HEK293 (cell line): ENCODE data around the gene UGT1A6.

ENCODE experiments used
- CTCF ChIA-PET: fragments of 350-600 bp; formaldehyde crosslinking; extraction: SDS; loops from one replicate; lab custom pipeline; 2021; ENCODE audit warnings: antibody characterized with exemption; lab: Yijun Ruan, JAX
- POLR2A ChIA-PET: fragments of 300-600 bp; formaldehyde crosslinking; extraction: SDS; loops from one replicate; lab custom pipeline; 2020; ENCODE audit warnings: antibody characterized with exemption, inconsistent platforms; lab: Yijun Ruan, JAX
- H3K27ac ChIP-seq: fragments of 200-500 bp; sonication (Bioruptor generic); 2 replicates; pipeline ENCODE4 v1.5.1; 2014; ENCODE audit warnings: low read depth, low read length, control low read depth, inconsistent platforms; ENCODE audit errors: extremely low read depth
- H3K36me3 ChIP-seq, 2 experiments: fragments of 200-500 bp in 1 of 2; sonication (Bioruptor generic) in 1 of 2; 1 replicate in 1 of 2; 2 replicates in 1 of 2; pipeline ENCODE4 v1.5.1; 2014 to 2017; ENCODE audit warnings: inconsistent platforms in 2 of 2, low read length in 2 of 2; ENCODE audit not compliant: control insufficient read depth in 2 of 2, insufficient read depth in 1 of 2
- H3K4me1 ChIP-seq: fragments of 200-500 bp; sonication (Bioruptor generic); 2 replicates; pipeline ENCODE4 v1.5.1; 2014; ENCODE audit warnings: mild to moderate bottlenecking, low read length, inconsistent platforms; ENCODE audit not compliant: control insufficient read depth, insufficient read depth
- H3K4me3 ChIP-seq: 2 replicates; pipeline ENCODE4 v1.5.1; 2011; ENCODE audit warnings: low read depth, mild to moderate bottlenecking, control low read depth, low read length, moderate library complexity
- H3K9me3 ChIP-seq: fragments of 200-500 bp; sonication (Bioruptor generic); 2 replicates; pipeline ENCODE4 v1.5.1; 2014; ENCODE audit warnings: low read depth, low read length, inconsistent platforms; ENCODE audit not compliant: control insufficient read depth, insufficient read depth
- ATF2 ChIP-seq: fragments of 450-650 bp; formaldehyde crosslinking; IDR thresholded peaks from 2 replicates; pipeline ENCODE4 v1.5.1; 2016; ENCODE audit warnings: missing biosample characterization, missing genetic modification characterization, low read depth
- BCL6B ChIP-seq: fragments of 450-650 bp; formaldehyde crosslinking; IDR thresholded peaks from 2 replicates; pipeline ENCODE4 v1.5.1; 2017; ENCODE audit warnings: missing biosample characterization, missing genetic modification characterization
- HOXC10 ChIP-seq: sonication (generic); formaldehyde crosslinking; IDR thresholded peaks from 2 replicates; pipeline ENCODE4 v1.8.1; 2023; ENCODE audit warnings: mild to moderate bottlenecking, missing genetic modification reagents
- KLF8 ChIP-seq: fragments of 450-650 bp; formaldehyde crosslinking; IDR thresholded peaks from 2 replicates; pipeline ENCODE4 v1.5.1; 2016; ENCODE audit warnings: missing biosample characterization, missing genetic modification characterization
- PRDM4 ChIP-seq: fragments of 450-650 bp; formaldehyde crosslinking; IDR thresholded peaks from 2 replicates; pipeline ENCODE4 v1.5.1; 2017; ENCODE audit warnings: missing biosample characterization, missing genetic modification characterization
- PRDM6 ChIP-seq: fragments of 450-650 bp; formaldehyde crosslinking; IDR thresholded peaks from 2 replicates; pipeline ENCODE4 v1.5.1; 2017; ENCODE audit warnings: missing biosample characterization, missing genetic modification characterization
- SALL2 ChIP-seq: fragments of 450-650 bp; formaldehyde crosslinking; IDR thresholded peaks from 2 replicates; pipeline ENCODE4 v1.5.0; 2017; ENCODE audit warnings: missing biosample characterization, mild to moderate bottlenecking, missing genetic modification characterization, borderline replicate concordance
- ZBTB21 ChIP-seq: fragments of 450-650 bp; formaldehyde crosslinking; IDR thresholded peaks from 2 replicates; pipeline ENCODE4 v1.5.1; 2017; ENCODE audit warnings: missing biosample characterization, missing genetic modification characterization
- ZFHX2 ChIP-seq: fragments of 450-650 bp; formaldehyde crosslinking; conservative IDR thresholded peaks from 2 replicates; pipeline ENCODE4 v1.5.1; 2016; ENCODE audit warnings: missing biosample characterization, missing genetic modification characterization
- ZFP41 ChIP-seq: fragments of 450-650 bp; formaldehyde crosslinking; IDR thresholded peaks from 2 replicates; pipeline ENCODE4 v1.5.1; 2016; ENCODE audit warnings: missing biosample characterization, missing genetic modification characterization, borderline replicate concordance
- ZFP69B ChIP-seq: fragments of 450-650 bp; formaldehyde crosslinking; IDR thresholded peaks from 2 replicates; pipeline ENCODE4 v1.5.1; 2016; ENCODE audit warnings: missing biosample characterization, missing genetic modification characterization
- ZIC2 ChIP-seq: fragments of 450-650 bp; formaldehyde crosslinking; IDR thresholded peaks from 2 replicates; pipeline ENCODE4 v1.5.1; 2016; ENCODE audit warnings: missing biosample characterization, missing genetic modification characterization
- ZNF114 ChIP-seq: fragments of 450-650 bp; formaldehyde crosslinking; IDR thresholded peaks from 2 replicates; pipeline ENCODE4 v1.5.0; 2017; ENCODE audit warnings: missing biosample characterization, missing genetic modification characterization
- ZNF169 ChIP-seq: fragments of 450-650 bp; formaldehyde crosslinking; IDR thresholded peaks from 2 replicates; pipeline ENCODE4 v1.5.1; 2016; ENCODE audit warnings: missing biosample characterization, missing genetic modification characterization
- ZNF174 ChIP-seq: fragments of 450-650 bp; formaldehyde crosslinking; IDR thresholded peaks from 2 replicates; pipeline ENCODE4 v1.5.0; 2017; ENCODE audit warnings: missing biosample characterization, mild to moderate bottlenecking, missing genetic modification characterization
- ZNF23 ChIP-seq: fragments of 450-650 bp; formaldehyde crosslinking; IDR thresholded peaks from 2 replicates; pipeline ENCODE4 v1.5.1; 2016; ENCODE audit warnings: missing biosample characterization, missing genetic modification characterization, borderline replicate concordance
- ZNF354C ChIP-seq: fragments of 450-650 bp; formaldehyde crosslinking; IDR thresholded peaks from 2 replicates; pipeline ENCODE4 v1.5.1; 2016; ENCODE audit warnings: missing biosample characterization, missing genetic modification characterization, low read depth, borderline replicate concordance
- ZNF391 ChIP-seq: fragments of 450-650 bp; formaldehyde crosslinking; IDR thresholded peaks from 2 replicates; pipeline ENCODE4 v1.5.1; 2016; ENCODE audit warnings: low read depth, missing biosample characterization, missing genetic modification characterization, borderline replicate concordance
- ZNF404 ChIP-seq: fragments of 450-650 bp; formaldehyde crosslinking; IDR thresholded peaks from 2 replicates; pipeline ENCODE4 v1.5.1; 2017; ENCODE audit warnings: missing biosample characterization, missing genetic modification characterization
- ZNF433 ChIP-seq: fragments of 450-650 bp; formaldehyde crosslinking; IDR thresholded peaks from 2 replicates; pipeline ENCODE4 v1.5.1; 2016; ENCODE audit warnings: missing biosample characterization, missing genetic modification characterization, low read depth
- ZNF48 ChIP-seq: fragments of 450-650 bp; formaldehyde crosslinking; IDR thresholded peaks from 2 replicates; pipeline ENCODE4 v1.5.1; 2016; ENCODE audit warnings: missing biosample characterization, missing genetic modification characterization
- ZNF501 ChIP-seq: fragments of 450-650 bp; formaldehyde crosslinking; IDR thresholded peaks from 2 replicates; pipeline ENCODE4 v1.5.1; 2016; ENCODE audit warnings: missing biosample characterization, missing genetic modification characterization
- ZNF596 ChIP-seq: fragments of 450-650 bp; IDR thresholded peaks from 2 replicates; pipeline ENCODE4 v1.5.0; 2018; ENCODE audit warnings: missing biosample characterization, mild to moderate bottlenecking, missing genetic modification characterization, moderate library complexity
- ZNF624 ChIP-seq: fragments of 450-650 bp; formaldehyde crosslinking; IDR thresholded peaks from 2 replicates; pipeline ENCODE4 v1.5.1; 2017; ENCODE audit warnings: missing biosample characterization, missing genetic modification characterization
- ZNF654 ChIP-seq: fragments of 450-650 bp; formaldehyde crosslinking; IDR thresholded peaks from 2 replicates; pipeline ENCODE4 v1.5.1; 2016; ENCODE audit warnings: low read depth, missing biosample characterization, missing genetic modification characterization
- ZNF747 ChIP-seq: fragments of 450-650 bp; formaldehyde crosslinking; IDR thresholded peaks from 2 replicates; pipeline ENCODE4 v1.5.1; 2016; ENCODE audit warnings: missing biosample characterization, missing genetic modification characterization
- ZNF776 ChIP-seq: fragments of 450-650 bp; formaldehyde crosslinking; IDR thresholded peaks from 2 replicates; pipeline ENCODE4 v1.5.0; 2017; ENCODE audit warnings: missing biosample characterization, missing genetic modification characterization, borderline replicate concordance
- ZSCAN30 ChIP-seq: fragments of 450-650 bp; IDR thresholded peaks from 2 replicates; pipeline ENCODE4 v1.5.1; 2018; ENCODE audit warnings: missing biosample characterization, mild to moderate bottlenecking, missing genetic modification characterization, moderate library complexity
- ZSCAN5A ChIP-seq: fragments of 450-650 bp; formaldehyde crosslinking; IDR thresholded peaks from 2 replicates; pipeline ENCODE4 v1.5.1; 2016; ENCODE audit warnings: missing biosample characterization, missing genetic modification characterization

Gene UGT1A6

GRCh38 chr2:233746475-233747282 lies 54.0 kb downstream of the UGT1A6 start:
- TF ChIP-seq ZNF48 (no peak), ZNF174 (tag by site-specific recombination) (no peak), ZSCAN5A (tag by site-specific recombination) (no peak), ZNF501 (tag by site-specific recombination) (no peak), ZNF391 (no peak), ZFP69B (tag by site-specific recombination) (no peak), ZSCAN30 (tag by site-specific recombination) (no peak), ZNF114 (tag by site-specific recombination) (no peak), ZNF433 (no peak), ZFP41 (tag by site-specific recombination) (no peak), ZBTB21 (tag by site-specific recombination) (no peak), ATF2 (no peak)
- Histone ChIP-seq H3K36me3 (no peaks in the 10 kb centered on the region), H3K4me1 (no peaks in the 10 kb centered on the region), H3K4me3 (no peak overlapping the region), H3K9me3 (no peaks in the 10 kb centered on the region), H3K27ac (no peak overlapping the region)
- POLR2A ChIA-PET: no interaction called here
- CTCF ChIA-PET: no interaction called here

GRCh38 chr2:233747283-233747544 lies 54.5 kb downstream of the UGT1A6 start:
- CTCF ChIA-PET: no interaction called here
- H3K4me3 ChIP-seq: no peak overlapping the region
- TF ChIP-seq ZNF747: no peak
- no peak for TF ChIP-seq ZFHX2
- TF ChIP-seq ZNF114 (tag by site-specific recombination): no peak
- TF ChIP-seq KLF8 (tag by site-specific recombination): no peak
- TF ChIP-seq ZNF654: no peak
- no peak for TF ChIP-seq ZNF23 (tag by site-specific recombination)
- no peak for TF ChIP-seq HOXC10 (CRISPR knock-in tag)
- no peak for TF ChIP-seq ZIC2
- no peak for TF ChIP-seq ZNF596 (tag by site-specific recombination)
- no peak for TF ChIP-seq ZNF354C (tag by site-specific recombination)
- no peak for TF ChIP-seq ZNF624 (tag by site-specific recombination)
- no peak for TF ChIP-seq ZNF404 (tag by site-specific recombination)
- TF ChIP-seq ZNF169 (tag by site-specific recombination): no peak
- TF ChIP-seq PRDM6 (tag by site-specific recombination): no peak
- no peak for TF ChIP-seq ZNF776
- no peak for TF ChIP-seq SALL2
- TF ChIP-seq BCL6B (tag by site-specific recombination): no peak
- no peak for TF ChIP-seq PRDM4 (tag by site-specific recombination)
- TF ChIP-seq, all 188 proteins: peak for 0
- Histone ChIP-seq H3K4me1 (no peaks in the 10 kb centered on the region), H3K27ac (no peak overlapping the region), H3K9me3 (no peaks in the 10 kb centered on the region), H3K36me3 (no peaks in the 10 kb centered on the region)
- POLR2A ChIA-PET: no interaction called here
